ENCODE results near the gene KNDC1. TPM values are rescaled to one million over a fixed set of nuclear protein-coding genes. Genes with fewer than 3 reads are reported as not detected.

Gene KNDC1
- total RNA-seq, 4 donors from 2014 or later: 0.27 to 1.7 TPM; not detected in 2

DNA sequence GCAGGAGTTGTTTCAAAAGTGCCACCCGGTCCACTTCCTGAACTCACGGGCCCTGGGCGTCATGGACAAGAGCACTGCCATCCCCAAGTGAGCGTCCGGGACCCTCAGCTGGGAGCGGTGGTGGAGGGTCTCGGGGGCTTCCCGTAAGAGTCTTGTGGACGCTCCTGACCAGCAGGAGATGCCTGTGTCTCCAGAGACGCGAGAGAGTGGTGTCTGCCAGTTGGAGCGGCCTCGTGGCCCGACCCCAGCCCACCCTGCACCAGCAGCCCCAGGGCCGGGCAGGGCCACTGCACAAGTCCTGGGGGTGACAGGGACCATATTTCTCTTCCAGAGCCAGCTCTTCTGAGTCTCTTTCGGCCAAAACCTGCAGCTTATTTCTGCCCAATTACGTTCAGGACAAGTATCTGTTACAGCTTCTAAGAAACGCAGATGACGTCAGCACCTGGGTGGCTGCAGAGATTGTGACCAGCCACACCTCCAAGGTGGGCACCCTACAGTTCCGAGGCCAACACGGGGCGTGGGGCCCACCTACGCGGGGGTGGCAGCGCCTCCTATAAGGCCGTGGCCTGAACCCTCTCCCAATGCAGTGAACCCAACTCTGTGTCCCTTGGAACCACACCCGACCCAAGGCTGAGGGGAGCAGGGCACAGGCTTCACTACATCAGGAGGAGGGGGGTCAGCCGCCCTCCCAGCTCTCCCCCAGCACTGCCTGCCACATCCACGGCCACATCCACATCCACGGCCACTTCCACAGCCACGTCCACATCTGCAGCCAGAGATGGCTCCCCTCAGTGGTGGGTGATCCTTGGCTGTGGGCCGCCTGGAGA is 53.8 kb downstream of the KNDC1 start:
- no peaks in the 10 kb centered on the region for H3K9me3 ChIP-seq
- no peak overlapping the region for H3K4me3 ChIP-seq
- H3K4me1 ChIP-seq: no peaks in the 10 kb centered on the region
- H3K27ac ChIP-seq: no peak overlapping the region
- TF ChIP-seq POLR2A (IDR thresholded peaks at IDR 0.05): no peak
- TF ChIP-seq, protein P1, sequence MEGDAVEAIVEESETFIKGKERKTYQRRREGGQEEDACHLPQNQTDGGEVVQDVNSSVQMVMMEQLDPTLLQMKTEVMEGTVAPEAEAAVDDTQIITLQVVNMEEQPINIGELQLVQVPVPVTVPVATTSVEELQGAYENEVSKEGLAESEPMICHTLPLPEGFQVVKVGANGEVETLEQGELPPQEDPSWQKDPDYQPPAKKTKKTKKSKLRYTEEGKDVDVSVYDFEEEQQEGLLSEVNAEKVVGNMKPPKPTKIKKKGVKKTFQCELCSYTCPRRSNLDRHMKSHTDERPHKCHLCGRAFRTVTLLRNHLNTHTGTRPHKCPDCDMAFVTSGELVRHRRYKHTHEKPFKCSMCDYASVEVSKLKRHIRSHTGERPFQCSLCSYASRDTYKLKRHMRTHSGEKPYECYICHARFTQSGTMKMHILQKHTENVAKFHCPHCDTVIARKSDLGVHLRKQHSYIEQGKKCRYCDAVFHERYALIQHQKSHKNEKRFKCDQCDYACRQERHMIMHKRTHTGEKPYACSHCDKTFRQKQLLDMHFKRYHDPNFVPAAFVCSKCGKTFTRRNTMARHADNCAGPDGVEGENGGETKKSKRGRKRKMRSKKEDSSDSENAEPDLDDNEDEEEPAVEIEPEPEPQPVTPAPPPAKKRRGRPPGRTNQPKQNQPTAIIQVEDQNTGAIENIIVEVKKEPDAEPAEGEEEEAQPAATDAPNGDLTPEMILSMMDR (IDR thresholded peaks at IDR 0.05): no peak
- no peaks in the 10 kb centered on the region for H3K36me3 ChIP-seq
- no peak for DNase-seq
- no peaks in the 10 kb centered on the region for H3K27me3 ChIP-seq

DNA sequence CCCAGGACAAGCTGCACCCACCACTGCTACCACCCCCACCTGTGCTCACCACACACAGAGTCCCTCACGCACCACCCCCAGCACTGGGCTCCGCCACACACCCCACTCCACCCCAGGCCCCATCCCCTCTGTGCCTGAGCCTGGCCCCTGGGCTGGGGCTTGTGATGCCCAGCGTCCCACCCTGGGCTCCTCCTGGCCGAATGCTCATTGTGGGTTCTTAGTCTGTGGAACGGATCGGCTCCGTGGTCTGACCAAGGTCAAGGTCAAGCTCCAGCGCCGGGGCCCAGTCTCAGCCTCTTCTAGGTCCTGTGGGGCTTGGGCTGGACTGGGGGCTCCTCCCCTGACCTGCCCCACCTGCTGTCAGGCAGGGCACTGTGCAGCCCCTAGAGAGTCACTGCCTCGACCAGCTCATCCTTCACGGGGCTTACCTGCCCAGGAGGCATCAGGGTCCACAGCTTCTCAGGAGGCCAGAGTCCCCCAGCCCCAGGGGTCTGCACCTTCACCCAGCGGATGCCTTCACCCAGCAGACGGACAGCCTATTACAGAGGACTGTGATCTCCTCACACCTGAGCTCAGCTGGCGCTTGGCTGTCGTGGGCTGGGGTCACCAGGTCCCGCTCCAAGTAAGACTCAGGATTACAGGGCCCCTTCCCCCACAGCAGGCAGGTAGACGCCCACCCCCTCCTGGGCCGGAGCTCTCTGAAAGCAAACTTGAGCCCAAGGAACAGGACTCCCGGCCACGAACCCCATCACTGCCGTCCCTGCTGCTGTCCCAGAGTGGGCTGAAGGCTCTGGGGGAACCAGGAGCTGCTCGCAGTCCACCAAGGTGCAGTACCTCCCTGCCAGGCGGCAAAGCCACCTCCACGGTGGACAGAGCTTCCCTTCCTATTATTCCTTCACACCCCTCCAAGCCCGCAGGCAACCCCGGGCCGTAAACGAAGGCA is 54.7 kb downstream of the KNDC1 start:
- no peaks in the 10 kb centered on the region for H3K27me3 ChIP-seq
- no peaks in the 10 kb centered on the region for H3K36me3 ChIP-seq
- H3K9me3 ChIP-seq: no peaks in the 10 kb centered on the region
- H3K27ac ChIP-seq: no peak overlapping the region
- DNase-seq: no peak
- H3K4me3 ChIP-seq: no peak overlapping the region
- TF ChIP-seq POLR2A (IDR thresholded peaks at IDR 0.05): no peak
- TF ChIP-seq, protein P1 (IDR thresholded peaks at IDR 0.05): no peak
- H3K4me1 ChIP-seq: no peaks in the 10 kb centered on the region

DNA sequence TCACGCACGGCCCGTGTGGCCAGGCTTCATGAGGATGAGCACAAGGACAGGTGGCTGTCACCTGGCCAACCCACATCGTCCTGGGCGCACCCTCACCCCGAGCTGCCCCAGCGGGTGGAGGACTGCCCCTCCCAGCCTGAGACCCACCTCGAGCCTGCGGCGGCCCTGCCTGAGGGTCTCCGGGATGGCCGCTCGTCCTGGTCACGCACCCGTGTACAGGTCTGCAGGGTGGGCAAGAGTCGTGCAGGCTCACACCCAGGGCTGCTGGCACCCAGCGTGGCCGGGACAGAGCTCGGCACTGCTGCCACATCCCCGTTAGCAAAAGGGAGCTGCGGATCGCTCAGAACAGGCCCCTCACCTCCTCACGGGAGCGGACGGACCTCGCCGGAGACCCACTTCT is 55.6 kb downstream of the KNDC1 start:
- no peaks in the 10 kb centered on the region for H3K36me3 ChIP-seq
- no peak for TF ChIP-seq POLR2A (IDR thresholded peaks at IDR 0.05)
- TF ChIP-seq, protein P1 (IDR thresholded peaks at IDR 0.05): no peak
- no peak overlapping the region for H3K27ac ChIP-seq
- H3K9me3 ChIP-seq: no peaks in the 10 kb centered on the region
- H3K4me3 ChIP-seq: no peak overlapping the region
- H3K4me1 ChIP-seq: no peaks in the 10 kb centered on the region
- no peaks in the 10 kb centered on the region for H3K27me3 ChIP-seq
- no peak for DNase-seq

DNA sequence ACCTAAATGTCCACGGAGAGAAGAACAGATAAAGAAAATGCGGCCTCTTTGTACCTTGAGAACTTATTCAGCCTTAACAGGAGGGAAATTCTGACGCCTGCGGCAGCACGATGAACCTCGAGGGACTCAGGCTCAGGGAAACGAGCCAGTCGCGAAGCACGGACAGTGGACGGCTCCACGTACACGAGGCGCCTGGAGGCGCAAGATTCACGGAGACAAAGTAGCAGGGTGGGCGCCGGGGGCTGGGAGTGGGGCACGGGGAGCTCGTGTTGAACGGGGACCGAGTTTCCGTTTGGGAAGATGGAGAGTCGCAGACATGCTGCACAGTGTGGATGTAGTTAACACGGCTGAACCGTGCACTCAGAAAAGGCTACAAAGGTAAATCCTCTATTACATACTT is 56.8 kb downstream of the KNDC1 start:
- no peaks in the 10 kb centered on the region for H3K27me3 ChIP-seq
- DNase-seq: no peak
- no peaks in the 10 kb centered on the region for H3K36me3 ChIP-seq
- H3K4me1 ChIP-seq: no peaks in the 10 kb centered on the region
- no peak overlapping the region for H3K4me3 ChIP-seq
- no peak overlapping the region for H3K27ac ChIP-seq
- TF ChIP-seq, protein P1 (IDR thresholded peaks at IDR 0.05): no peak
- no peak for TF ChIP-seq POLR2A (IDR thresholded peaks at IDR 0.05)
- H3K9me3 ChIP-seq: no peaks in the 10 kb centered on the region

DNA sequence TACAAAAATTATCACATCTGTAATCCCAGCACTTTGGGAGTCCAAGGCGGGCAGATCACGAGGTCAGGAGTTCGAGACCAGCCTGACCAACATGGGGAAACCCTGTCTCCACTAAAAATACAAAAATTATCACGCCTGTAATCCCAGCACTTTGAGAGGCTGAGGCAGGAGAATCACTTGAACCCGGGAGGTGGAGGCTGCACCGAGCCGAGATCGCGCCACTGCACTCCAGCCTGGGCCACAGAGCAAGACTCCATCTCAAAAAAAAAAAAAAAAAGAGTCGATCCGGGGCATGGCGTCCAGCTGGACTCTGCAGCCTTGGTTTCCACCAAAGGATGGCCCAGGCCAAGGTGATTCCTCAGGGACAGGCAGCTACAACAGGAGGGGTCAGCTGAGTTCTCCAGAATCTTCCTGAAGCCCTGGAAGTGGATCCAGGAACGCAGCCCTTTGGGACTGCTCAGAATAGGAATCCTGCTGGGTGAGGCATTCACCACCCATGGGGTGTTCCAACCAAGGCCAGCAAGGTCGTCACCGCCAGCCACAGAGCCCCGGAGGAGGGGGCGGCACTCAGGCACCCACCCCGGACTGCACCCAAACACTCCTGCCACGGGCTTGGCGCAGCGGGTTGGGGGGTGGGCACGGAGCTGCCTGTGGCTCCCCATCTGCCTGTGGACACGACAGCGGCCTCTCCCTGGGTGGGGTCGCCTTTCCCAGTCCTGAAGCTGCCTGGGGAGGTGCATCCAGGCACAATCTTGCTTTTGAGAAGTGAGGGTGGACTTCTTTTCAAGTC is 58.0 kb downstream of the KNDC1 start:
- Histone ChIP-seq H3K36me3 (no peaks in the 10 kb centered on the region), H3K4me1 (no peaks in the 10 kb centered on the region), H3K9me3 (no peaks in the 10 kb centered on the region), H3K27ac (no peak overlapping the region), H3K27me3 (no peaks in the 10 kb centered on the region), H3K4me3 (no peak overlapping the region)
- TF ChIP-seq, protein P1 (IDR thresholded peaks at IDR 0.05): no peak
- TF ChIP-seq POLR2A (IDR thresholded peaks at IDR 0.05): no peak
- DNase-seq: no peak

Data from Peyer's patch (tissue), 4 donors.